Effector memory CD4-positive, alpha-beta T cell (primary cell): ENCODE results near the gene PARD3B.

Experiments used
- DNase-seq, 3 donors: peaks; one replicate each; pipeline ENCODE4 v3.0.0-alpha.2; 2020
- H3K27ac ChIP-seq: 2 replicates; pipeline ENCODE4 v1.7.0; 2013; ENCODE audit warnings: mild to moderate bottlenecking, low read length, moderate library complexity; ENCODE audit not compliant: insufficient read depth, poor library complexity, severe bottlenecking
- H3K27me3 ChIP-seq: replicated peaks from 2 replicates; pipeline ENCODE4 v1.7.0; 2013; ENCODE audit warnings: mild to moderate bottlenecking, low read length; ENCODE audit not compliant: insufficient read depth, control insufficient read depth, poor library complexity, severe bottlenecking
- H3K36me3 ChIP-seq: 2 replicates; pipeline ENCODE4 v1.7.0; 2013; ENCODE audit warnings: mild to moderate bottlenecking, low read length, moderate library complexity; ENCODE audit not compliant: control insufficient read depth, insufficient read depth
- H3K4me1 ChIP-seq: 2 replicates; pipeline ENCODE4 v1.7.0; 2013; ENCODE audit warnings: low read length, mild to moderate bottlenecking; ENCODE audit not compliant: control insufficient read depth, insufficient read depth, poor library complexity, severe bottlenecking
- H3K4me3 ChIP-seq: 2 replicates; pipeline ENCODE4 v1.7.0; 2013; ENCODE audit warnings: low read length, low read depth, mild to moderate bottlenecking; ENCODE audit not compliant: insufficient read depth, poor library complexity, severe bottlenecking
- H3K9me3 ChIP-seq: 2 replicates; pipeline ENCODE4 v1.7.0; 2013; ENCODE audit warnings: mild to moderate bottlenecking, low read length, moderate library complexity; ENCODE audit not compliant: control insufficient read depth

The PARD3B gene

DNA sequence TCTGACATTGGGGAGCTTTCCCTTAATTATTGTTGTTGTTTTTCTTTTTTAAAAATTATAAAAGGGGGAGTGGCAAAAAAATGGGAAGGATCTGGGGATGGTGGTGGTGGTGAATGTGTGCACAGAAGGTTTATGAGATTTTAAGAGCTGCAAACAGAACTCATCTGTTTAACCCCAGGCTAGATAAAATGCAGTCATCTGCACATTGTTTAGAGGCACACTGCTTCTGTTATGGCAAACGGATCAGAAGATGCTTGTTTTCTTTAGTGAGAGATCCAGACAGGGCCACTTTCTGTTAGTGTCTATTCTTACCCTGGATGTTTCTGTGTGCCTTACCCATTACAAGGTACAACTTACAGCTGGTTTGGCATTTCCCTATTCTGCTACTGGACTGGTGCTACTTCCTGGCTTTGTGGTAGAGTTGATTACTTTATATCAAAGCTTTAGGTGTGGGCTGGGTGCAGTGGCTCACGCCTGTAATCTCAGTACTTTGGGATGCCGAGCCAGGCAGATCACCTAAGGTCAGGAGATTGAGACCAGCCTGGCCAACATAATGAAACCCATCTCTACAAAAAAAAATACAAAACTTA is 1068.8 kb downstream of the PARD3B start:
- no peak for DNase-seq
- Histone ChIP-seq H3K27ac (no peak overlapping the region), H3K4me1 (no peaks in the 10 kb centered on the region), H3K36me3 (no peaks in the 10 kb centered on the region), H3K4me3 (no peak overlapping the region), H3K27me3 (no peaks in the 10 kb centered on the region), H3K9me3 (no peaks in the 10 kb centered on the region)

- Histone ChIP-seq H3K27ac (no peak overlapping the region), H3K4me3 (no peak overlapping the region), H3K36me3 (no peaks in the 10 kb centered on the region), H3K4me1 (no peaks in the 10 kb centered on the region), H3K27me3 (no peaks in the 10 kb centered on the region), H3K9me3 (no peaks in the 10 kb centered on the region)
- DNase-seq = no peak
These were observed 1069.7 kb downstream of the PARD3B start for GRCh38 chr2:205614965-205615364.

DNA sequence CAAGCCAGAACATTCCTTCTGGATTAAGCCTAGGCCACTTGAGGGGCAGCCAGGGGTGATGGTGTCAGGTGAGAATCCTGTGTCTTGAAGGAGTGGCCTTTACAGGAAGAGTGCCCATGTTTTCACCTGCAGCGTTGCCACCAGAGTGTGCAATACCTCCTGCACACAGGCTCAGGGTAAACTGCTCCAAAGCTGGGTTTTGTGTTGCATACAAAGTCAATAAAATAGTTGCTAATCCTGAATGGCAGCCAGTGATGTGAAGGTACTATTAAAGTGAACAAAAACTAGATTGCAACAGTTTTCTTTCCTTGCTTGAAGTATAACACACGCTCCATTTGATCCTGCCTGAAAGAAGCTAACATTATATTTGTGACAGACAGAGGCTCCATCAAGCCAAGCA is 1072.6 kb downstream of the PARD3B start:
- H3K4me3 ChIP-seq = no peak overlapping the region
- H3K36me3 ChIP-seq = no peaks in the 10 kb centered on the region
- H3K27me3 ChIP-seq = no peaks in the 10 kb centered on the region
- no peak for DNase-seq
- H3K27ac ChIP-seq = no peak overlapping the region
- H3K9me3 ChIP-seq = no peaks in the 10 kb centered on the region
- H3K4me1 ChIP-seq = no peaks in the 10 kb centered on the region

DNA sequence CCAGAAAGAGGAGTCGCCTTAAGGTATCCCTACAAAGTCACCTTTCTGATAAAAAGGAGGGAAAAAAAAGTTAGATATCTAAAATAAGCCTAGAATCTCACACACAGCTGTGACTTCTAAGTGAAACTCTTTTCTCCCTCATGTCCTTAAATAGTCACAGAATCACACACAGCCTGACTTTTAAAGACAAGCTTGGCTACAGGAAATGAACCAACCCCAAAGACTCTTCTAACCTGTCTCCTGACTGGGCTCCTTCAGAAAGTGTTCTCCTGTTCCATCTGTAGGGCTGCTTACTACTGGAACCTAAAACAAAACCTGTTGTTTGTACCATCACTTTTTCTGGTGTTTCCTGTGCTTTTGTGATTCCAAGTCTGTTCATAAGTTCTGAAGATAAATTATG is 1074.3 kb downstream of the PARD3B start:
- Histone ChIP-seq H3K27ac (no peak overlapping the region), H3K27me3 (no peaks in the 10 kb centered on the region), H3K4me1 (no peaks in the 10 kb centered on the region), H3K4me3 (no peak overlapping the region), H3K36me3 (no peaks in the 10 kb centered on the region), H3K9me3 (no peaks in the 10 kb centered on the region)
- DNase-seq = no peak

DNA sequence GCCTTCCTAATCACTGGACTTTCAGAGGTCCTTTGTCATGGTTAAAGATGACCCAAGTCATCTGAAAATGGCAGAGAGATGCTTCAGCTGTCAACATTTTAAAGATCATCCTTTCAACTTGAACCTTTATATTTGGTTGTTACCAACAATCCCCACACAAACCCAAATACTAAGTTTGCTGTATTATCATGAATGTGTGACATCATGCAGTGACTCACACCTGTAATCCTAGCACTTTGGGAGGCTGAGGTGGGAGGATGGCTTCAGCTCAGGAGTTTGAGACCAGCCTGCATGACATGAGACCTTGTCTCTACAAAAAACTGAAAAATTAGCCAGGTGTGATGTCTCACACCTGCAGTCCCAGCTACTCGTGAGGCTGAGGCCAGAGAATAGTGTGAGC is 1081.8 kb downstream of the PARD3B start:
- H3K27me3 ChIP-seq = no peaks in the 10 kb centered on the region
- H3K27ac ChIP-seq = no peak overlapping the region
- no peak for DNase-seq
- no peaks in the 10 kb centered on the region for H3K9me3 ChIP-seq
- no peak overlapping the region for H3K4me3 ChIP-seq
- H3K36me3 ChIP-seq = no peaks in the 10 kb centered on the region
- H3K4me1 ChIP-seq = no peaks in the 10 kb centered on the region

DNA sequence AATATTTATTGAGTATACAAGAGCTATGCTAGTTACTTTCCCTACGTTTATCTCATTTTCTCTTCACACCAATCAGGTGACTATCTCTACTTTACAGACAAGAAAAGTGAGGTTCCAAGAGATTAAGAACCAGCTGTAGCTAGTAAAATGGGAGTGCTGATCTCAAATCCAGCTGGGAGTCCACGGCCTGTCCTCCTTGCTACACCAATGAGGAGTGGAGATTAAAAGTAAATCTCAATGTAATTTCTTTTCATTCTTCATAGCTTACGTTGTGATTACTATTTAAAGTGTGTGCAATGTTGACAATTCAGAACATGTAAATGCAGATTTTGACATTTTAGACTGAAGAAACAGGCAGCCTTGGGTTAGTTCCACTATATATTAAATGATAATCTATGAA is 1083.1 kb downstream of the PARD3B start:
- Histone ChIP-seq H3K4me3 (no peak overlapping the region), H3K27me3 (no peaks in the 10 kb centered on the region), H3K36me3 (no peaks in the 10 kb centered on the region), H3K27ac (no peak overlapping the region), H3K4me1 (no peaks in the 10 kb centered on the region), H3K9me3 (no peaks in the 10 kb centered on the region)
- no peak for DNase-seq

DNA sequence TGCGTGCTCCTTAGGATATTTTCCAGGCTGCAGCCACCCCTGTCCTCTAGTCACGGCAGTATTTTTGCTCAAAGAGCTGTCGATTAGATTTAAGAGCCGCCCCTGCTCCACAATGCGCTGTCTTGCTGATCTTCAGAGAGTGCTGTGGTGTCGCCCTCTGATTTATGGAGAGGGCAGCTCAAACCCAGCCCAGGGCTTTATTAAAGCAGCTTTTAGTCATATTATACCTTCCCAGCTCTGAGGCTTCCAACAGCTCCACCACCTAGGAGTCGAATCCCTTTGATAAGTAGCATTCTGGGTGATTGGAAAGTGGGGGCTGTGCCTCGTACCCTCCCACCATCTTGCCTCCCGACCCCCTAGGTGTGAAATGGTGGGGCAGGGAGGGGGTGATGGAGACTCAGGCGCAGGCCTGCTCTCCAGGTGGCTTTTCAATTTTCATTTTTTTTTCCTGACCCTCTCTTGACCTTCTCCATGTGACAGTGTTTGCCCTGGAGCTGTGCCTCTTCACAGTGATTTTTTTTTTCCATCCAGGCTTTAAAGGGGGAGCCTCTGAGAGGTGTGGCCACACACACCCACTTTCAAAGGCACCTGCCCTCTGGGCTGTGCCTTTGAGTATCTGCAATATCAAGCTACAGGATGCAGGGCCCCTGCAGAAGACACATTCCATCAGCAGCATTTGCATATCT is 1084.0 kb downstream of the PARD3B start:
- H3K36me3 ChIP-seq = no peaks in the 10 kb centered on the region
- H3K27ac ChIP-seq = no peak overlapping the region
- no peaks in the 10 kb centered on the region for H3K27me3 ChIP-seq
- DNase-seq = no peak
- H3K4me3 ChIP-seq = no peak overlapping the region
- H3K9me3 ChIP-seq = no peaks in the 10 kb centered on the region
- no peaks in the 10 kb centered on the region for H3K4me1 ChIP-seq

- Histone ChIP-seq H3K4me3 (no peak overlapping the region), H3K27ac (no peak overlapping the region), H3K27me3 (no peaks in the 10 kb centered on the region), H3K36me3 (no peaks in the 10 kb centered on the region), H3K4me1 (no peaks in the 10 kb centered on the region), H3K9me3 (no peaks in the 10 kb centered on the region)
- DNase-seq = no peak
These were observed 1088.7 kb downstream of the PARD3B start for GRCh38 chr2:205633994-205634393.

GRCh38 chr2:205636549-205637319 is 1091.5 kb downstream of the PARD3B start:
- no peaks in the 10 kb centered on the region for H3K36me3 ChIP-seq
- DNase-seq = no peak
- H3K4me1 ChIP-seq = no peaks in the 10 kb centered on the region
- H3K4me3 ChIP-seq = no peak overlapping the region
- H3K9me3 ChIP-seq = no peaks in the 10 kb centered on the region
- no peak overlapping the region for H3K27ac ChIP-seq
- no peaks in the 10 kb centered on the region for H3K27me3 ChIP-seq

GRCh38 chr2:205637320-205637602 is 1092.0 kb downstream of the PARD3B start:
- Histone ChIP-seq H3K4me1 (no peaks in the 10 kb centered on the region), H3K4me3 (no peak overlapping the region), H3K27me3 (no peaks in the 10 kb centered on the region), H3K27ac (no peak overlapping the region), H3K9me3 (no peaks in the 10 kb centered on the region), H3K36me3 (no peaks in the 10 kb centered on the region)
- DNase-seq = no peak
